ENCODE results near the gene GATA3.

The GATA3 gene

DNA sequence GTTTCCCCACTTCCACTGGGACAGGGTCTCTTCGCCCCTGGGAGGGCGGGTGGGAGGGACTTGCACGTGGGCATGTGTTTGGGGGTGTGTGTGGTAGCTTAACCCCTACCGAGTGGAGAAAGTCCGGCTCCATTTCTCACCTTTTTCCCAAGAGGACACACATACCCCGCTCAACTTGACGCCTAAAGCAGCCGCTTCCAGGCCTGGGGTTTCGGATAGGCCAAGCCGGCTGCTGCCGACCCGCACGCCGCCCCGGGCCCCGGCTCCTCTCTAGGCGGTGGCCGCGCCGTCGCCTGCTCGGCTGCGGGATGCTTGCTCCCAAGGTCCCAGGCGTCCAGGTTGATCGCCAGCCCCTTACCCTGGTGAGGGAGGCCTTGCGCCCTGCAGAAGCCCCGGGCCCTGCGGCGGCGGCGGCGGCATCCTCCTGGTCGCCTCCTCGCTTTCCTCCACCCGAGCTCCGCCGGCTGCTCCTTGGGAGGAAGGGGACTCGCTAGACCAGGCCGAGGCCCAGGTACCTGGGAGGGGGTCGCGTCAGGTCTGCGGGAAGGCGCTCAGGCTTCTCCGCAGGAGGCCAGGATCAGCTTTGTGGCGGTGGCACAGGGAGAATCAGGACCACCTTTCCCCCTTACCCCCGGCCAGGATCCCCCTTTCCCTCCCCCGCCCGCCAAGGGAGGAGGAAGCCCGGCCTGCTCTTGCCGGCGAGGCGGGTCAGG, 3.2 kb upstream of the GATA3 start:
- DNase-seq: no peak

DNA sequence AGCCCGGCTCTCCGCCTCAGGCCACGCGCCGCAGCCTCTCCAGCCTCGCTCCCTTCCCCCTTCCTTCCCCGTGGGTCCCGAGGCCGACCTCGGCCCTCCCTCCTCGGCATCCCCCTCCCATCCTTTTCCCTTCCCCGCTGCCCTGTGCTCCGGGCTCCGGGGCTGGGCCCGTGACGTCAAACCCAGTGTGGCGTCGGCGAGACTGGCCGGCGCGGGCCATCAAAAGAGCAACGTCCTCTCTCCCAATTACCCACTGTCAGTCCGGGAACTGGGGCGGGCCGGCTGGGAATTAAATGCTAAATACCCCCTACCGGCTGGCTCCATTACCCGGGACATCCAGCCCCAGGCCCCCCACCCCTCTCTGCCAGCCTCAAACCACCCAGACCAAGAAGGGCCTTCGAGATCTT, 2.6 kb upstream of the GATA3 start:
- no peak for DNase-seq

DNA sequence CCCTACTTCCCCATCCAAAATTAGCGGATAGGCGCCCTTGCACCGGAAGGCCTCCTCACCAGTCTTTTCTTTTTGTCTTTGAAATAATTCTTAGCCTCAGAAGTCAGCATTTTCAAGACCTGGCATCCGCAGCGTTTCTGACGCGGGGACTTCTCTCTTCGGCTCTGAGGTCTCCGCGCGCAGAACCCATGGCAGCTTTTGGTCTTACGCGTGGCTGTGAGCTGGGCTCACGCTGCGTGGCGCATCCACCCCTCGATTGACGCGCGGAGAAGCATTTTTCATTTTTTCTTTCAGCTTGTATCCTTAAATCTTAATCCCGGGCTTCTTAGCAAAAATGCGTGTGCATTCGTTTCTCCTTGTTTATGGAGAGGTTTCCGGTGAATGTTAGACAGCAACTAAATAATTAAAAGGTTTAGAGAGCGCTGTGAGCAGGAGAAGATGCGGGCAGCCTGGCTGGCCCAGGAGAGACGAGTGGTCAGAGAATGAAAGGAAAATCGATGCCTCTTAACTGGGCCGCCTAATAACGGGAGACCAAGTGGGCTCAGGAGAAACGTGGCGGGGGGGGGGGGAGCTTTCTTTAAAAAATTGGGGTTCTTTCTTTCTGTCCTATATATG, 2.0 kb upstream of the GATA3 start:
- no peak for DNase-seq

DNA sequence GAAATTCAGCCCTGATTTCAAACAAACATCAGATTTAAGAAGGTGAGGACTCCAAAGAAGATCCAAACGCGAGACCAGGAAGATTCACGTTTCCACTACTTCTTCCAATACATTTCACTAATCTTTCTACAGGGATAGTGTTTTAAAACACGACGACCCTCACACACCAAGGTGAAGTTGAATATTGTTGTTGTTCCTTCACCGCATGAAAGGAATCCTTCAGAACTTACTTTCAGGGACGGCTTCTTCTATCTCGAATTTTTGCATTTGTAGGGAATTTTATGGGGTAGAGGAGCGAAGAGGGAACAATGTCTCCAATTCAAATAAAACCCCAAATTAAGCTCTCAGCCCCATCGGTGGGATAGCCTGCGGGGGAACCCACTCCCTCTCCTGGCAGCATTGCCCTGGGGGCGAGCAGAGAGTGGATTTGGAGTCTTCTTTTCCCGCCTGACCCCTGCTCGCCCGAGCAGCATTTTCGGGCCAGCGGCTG, 1.5 kb upstream of the GATA3 start:
- DNase-seq: no peak

DNA sequence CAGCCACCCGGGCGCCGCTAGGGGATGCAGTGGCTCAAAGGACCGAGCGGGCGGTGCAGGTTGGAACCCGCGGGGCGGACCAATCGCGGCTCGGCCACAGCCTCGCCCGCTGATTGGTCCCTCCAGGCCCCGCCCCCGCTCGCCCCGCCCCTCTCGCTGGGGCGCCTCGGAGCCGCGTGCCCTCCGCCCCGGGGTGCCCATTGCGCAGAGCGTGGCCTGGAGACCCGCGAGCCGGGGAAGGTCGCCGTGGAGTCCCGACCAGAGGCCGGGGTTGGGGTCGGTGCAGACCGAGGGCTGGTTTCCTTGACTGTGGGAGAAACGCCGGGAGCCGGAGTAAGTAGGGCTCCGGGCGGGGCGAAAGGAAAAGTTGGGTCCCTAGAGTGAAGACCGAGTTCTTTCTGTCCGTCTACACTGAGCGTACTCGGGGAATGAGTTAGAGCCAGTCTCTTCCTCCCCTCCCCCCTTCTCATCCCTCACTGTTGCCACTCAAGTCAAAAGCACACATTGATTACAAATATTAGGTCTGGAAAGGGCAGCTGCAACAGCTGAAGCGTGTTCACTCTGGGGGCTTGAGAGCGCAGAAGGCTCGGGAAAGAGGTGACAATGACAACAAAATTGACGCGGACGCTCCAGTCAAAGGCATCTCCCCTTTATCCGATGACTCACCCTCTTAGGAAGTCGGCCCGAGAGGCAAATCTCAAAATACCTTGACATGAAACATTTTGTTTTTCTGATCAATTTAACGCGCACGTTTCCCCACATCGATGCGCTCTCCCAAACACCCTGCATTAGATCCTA, 843 bp upstream of the GATA3 start:
- peak; percentile 79 for DNase-seq

DNA sequence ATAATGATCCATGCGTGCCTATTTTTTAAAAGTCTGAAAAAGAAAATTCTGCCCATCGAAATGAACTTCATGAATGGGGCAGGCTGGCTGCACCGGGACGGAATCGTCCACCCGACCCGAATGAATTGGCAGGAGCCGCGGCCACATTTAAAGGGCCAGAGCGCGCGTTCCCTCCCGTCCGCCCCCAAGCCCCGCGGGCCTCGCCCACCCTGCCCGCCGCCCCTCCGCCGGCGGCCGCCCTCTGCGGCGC, 319 bp upstream of the GATA3 start:
- no peak for DNase-seq

DNA sequence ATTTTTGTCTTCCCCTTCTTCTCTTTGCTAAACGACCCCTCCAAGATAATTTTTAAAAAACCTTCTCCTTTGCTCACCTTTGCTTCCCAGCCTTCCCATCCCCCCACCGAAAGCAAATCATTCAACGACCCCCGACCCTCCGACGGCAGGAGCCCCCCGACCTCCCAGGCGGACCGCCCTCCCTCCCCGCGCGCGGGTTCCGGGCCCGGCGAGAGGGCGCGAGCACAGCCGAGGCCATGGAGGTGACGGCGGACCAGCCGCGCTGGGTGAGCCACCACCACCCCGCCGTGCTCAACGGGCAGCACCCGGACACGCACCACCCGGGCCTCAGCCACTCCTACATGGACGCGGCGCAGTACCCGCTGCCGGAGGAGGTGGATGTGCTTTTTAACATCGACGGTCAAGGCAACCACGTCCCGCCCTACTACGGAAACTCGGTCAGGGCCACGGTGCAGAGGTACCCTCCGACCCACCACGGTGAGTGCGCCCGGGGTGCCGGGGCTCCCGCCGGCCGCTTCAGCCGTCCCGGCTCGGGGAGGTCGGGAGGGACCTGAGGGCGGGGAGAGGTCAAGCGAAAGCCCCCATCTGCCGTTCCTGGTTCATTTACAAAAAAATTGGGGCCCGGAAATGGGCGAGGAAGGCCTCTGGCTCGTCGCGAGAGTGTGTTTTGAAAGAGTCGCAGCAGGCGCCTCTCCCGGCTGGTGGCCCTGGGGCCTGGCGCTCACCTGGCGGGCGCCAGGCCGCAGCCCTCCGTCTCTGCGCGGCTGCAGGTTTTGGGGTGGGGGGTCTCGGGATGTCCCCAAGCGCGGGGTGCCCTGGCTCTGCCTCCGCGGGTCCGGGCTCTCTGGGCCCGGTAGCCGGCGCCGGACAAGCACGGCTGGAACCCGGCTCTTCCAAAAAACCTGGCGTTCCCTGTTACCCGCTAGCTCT, 1.2 kb downstream of the GATA3 start:
- DNase-seq: no peak

DNA sequence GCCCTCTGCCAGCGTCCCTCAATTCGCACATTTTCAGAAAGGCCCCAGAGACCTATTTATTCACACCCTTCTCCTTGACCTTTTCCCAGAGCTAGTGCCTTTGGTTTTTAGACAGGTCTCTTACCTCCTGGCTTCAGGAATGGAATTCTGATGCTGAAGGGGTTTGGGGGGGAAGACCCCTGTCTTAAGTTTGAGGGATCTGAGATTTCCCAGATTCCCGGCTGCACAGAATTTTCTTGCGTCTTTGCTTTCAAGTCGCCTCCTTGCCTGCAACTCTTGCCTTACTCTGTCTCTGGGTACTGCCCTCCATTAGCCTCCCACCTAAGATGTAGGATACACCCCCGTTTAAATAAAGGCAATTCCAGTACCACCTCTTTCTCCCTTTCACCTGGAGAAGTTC, 1.9 kb downstream of the GATA3 start:
- no peak for DNase-seq

DNA sequence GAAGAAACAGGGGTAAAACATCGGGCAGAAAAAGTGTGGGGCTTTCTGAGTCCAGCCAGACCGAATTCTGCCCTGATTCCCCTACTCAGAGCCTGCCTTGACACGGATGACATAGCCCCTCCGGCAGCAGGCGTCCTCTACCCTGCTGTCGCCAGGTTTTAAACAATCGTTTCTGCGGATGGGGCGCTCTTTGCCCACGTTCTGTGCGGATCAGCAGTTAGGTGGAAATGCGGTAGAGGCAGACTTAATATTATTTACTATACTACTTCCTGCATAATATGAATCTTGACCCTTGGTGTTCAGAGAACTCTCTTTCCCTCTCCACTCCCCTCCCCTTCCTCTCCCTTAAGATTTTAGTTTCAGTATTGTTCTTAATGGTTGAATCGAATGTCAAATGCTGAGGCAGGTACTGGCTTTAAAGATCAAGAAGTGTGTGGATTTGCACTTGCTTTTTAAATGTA, 2.4 kb downstream of the GATA3 start:
- no peak for DNase-seq

DNA sequence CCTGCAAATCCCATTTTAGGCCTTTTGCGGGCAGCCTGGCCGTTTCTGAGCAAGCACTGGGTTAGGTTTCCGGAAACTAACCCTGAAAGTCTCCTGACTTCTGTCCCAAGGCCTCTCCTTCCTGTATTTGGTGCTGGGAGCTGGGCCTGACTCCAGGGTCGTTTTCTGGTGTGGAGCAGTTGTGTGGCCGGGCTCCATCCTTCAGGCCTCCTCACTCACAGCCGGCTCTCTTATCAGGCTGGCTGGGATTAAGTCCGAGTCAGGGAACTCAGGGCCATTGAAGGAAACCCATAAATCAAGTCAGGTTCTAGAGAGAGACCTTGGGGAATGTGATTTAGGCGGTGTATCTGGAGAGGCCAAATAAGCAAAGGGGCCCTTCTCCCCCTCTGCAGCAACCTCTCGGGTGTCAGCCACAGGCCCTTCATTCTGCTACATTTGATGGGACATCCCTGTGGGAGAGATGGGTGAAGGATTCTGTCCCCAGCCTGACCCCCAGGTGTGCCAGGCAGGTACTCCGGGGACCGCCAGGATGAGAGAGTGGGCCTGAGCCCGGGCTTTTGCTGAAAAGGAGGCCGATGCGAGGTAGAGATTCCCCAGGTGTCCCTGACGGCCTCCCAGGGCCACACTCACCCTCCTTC, 3.3 kb downstream of the GATA3 start:
- no peak for DNase-seq

DNA sequence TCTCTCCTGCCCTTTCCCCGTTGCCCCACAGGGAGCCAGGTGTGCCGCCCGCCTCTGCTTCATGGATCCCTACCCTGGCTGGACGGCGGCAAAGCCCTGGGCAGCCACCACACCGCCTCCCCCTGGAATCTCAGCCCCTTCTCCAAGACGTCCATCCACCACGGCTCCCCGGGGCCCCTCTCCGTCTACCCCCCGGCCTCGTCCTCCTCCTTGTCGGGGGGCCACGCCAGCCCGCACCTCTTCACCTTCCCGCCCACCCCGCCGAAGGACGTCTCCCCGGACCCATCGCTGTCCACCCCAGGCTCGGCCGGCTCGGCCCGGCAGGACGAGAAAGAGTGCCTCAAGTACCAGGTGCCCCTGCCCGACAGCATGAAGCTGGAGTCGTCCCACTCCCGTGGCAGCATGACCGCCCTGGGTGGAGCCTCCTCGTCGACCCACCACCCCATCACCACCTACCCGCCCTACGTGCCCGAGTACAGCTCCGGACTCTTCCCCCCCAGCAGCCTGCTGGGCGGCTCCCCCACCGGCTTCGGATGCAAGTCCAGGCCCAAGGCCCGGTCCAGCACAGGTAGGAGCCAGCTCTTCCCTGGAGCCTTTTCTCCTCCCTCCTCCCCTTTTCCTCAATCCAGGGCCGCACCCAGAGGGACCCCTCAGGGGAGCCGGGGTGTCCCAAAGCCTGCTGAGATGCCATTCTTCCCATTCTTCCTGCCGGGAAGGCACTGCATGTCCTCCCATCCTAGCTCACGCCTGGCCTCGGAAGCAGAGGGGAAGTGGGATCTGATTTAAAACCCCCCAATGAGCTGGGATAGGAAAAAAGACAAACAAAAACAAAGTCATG, 4.0 kb downstream of the GATA3 start:
- no peak for DNase-seq

DNA sequence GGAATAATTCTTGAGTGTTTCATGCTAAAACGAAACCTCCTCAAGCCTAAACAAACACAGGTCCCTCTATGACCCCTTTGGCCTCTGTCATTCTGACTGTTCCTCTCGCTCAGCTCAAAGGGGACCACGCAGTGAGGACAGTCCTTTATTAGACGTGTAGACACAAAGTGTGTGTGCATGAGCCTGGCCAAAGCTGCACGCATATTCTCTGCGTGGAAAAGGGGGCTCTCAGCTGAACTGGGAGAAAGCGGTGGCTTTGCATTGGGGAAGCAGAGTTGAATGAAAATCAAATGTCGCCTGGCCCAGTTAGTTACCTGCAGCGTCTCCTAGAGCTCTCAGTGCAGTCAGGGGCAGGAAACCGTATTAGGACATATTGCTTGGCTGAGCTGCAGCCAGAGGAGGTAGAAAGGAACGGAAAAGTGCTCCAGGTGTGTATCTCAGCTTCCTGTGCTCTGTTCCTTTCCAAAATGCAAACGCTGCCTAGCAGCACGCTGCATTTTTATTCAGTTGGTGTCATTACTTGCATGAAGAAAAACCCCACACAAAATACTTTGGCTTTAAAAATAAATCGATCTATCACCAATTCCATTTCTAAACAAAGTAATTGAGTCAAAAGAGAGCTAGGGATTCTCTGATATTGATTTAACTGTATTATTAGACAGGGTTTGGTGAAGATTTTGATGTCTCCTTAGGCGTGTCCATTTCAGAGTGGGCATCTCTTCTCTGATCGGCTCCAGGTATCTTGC, 4.9 kb downstream of the GATA3 start:
- no peak for DNase-seq

DNA sequence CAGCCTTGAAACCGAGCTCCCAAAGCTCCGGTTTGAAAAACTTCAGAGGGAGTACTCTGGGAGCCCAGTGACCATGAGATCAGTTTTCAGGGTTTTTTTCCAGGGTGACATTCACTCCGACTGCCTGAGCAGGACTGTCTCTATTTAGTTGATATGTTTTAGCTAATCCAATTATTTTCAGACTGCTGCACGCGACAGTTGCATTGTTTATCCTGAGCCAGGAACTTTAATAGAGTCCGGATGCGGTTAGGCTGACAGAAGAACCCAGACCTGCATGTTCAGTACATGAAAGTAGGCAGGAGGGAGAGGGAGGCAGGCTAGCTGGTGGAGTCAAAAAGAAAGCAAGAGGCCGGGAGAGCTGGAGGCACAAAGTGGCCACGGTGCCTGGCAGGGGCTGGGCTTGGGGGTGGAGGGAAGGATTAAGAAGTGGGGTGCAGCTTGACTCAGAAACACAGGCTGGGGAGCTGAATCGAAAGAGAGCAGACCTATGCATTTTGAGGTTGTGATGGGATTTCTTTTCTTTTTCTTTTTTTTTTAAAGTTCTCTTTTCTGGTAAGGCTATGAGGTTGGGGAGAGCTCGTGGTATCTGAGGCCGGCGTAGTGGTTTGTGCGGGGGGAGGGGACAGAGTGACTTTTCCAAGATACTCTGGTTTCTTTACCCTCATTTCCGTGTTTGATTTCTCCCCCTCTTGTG, 5.7 kb downstream of the GATA3 start:
- DNase-seq: peak; percentile 59

DNA sequence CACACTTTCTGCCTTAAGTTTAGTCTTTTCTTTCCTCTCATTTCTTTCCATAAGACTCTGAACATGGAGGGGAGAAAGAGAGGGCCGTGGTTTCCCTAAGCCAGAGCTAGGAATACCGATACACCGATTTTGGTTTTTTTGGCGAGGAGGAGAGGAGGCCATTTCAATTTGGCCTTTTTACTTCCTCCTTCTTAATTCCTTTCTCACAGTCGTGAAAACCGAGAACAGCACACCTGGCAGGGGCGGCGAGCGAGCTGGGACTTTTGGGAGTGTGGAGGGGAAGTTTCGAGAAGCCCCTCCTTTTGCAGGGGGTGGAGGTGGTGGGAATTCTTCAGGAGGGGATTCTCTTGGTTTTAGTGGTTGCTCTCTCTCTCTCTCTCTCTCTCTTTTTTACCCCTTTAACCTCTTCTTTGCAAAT, 6.2 kb downstream of the GATA3 start:
- no peak for DNase-seq

DNA sequence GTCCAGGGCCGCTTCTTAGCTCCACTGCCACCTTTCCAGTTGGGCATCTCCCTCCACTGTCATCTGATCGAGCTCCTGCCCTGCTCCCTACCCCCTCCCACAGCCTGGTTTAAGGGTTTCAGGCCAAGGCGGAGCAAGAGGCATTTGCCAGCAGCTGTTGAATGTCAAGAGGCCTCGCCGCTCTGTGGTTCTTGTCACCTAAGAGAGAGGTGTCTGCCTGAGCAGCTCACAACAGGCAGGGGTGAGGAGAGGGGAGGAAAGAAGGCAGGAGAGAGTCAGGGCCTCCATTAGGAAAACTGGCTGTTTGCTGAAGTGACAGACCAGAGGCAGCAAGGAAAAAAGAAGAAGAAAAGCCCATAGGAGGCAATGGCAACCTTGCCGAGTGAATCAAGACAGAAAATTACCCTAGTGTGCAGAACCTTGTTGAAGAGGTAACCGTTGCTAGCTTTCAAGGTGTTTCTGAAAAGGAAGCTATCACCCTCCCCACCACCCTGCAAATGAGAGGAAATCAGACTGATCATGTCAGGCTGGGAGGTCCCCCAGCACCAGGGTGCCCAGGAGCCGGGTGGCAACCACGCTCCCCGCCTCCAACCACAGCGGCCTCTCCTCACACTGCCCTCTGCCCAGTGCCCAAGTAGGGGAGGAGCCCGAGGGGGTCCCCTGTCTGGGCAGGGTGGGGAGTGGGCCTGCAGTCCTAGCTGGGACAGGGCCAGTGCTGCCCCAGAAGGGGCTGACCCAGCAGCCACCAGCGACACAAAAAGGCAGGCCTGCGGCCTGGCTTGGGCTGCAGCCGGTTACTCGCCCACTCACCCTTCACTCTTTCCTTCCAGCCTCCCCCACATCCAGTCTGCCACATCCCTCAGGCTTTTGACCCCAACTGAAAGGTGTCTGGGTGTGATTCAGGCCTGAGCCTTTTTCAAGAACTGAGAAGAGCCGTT, 7.1 kb downstream of the GATA3 start:
- DNase-seq: no peak

DNA sequence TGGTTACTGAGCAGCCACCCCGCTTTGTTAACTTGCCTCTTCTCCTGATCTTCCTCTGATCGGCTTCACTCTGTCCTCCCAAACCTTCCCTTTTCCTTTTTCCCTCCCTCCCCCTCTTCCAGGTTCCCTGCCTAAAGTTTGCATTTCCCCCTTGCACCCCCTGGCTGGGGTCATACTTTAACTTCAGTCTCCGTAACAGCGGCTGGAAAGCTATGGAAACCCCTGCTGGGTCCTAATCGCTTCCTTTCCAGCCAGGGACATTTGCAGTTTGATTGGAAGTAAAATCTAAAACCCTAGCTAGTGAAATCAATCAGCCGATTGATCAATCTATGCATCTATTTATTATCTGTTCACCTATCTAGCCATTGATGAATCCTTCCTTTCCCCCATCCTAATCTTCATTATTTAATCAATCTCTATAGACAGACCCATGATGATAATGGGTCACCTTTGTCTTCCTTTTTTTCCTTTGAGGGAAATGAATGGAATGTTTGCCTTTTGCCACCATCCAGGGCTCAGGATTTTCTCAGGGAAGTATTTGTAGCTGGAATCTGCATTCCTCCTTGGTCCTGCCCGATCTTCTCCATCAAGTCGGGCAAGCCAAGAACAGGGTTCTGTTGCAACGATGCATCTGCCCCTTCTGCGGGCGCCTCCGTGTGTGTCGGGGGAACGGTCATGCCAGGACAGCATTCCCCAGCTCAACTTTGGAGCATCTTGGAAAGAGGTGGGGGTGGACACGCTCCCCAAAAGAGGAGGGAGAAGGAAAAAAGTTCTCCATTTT, 8.8 kb downstream of the GATA3 start:
- no peak for DNase-seq

DNA sequence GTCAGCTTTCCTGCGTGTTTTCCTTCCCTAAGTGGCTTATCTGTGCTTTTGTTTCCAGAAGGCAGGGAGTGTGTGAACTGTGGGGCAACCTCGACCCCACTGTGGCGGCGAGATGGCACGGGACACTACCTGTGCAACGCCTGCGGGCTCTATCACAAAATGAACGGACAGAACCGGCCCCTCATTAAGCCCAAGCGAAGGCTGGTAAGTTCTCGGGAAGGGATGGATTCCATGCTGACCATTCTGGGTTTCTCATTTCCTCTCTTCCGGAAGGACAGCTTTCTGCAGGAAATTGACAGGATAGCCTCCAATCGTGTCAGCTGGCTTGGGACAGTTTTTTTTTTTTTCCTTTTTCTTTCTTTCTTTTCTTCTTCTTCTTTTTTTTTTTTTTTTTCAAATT, 9.4 kb downstream of the GATA3 start:
- no peak for DNase-seq

DNA sequence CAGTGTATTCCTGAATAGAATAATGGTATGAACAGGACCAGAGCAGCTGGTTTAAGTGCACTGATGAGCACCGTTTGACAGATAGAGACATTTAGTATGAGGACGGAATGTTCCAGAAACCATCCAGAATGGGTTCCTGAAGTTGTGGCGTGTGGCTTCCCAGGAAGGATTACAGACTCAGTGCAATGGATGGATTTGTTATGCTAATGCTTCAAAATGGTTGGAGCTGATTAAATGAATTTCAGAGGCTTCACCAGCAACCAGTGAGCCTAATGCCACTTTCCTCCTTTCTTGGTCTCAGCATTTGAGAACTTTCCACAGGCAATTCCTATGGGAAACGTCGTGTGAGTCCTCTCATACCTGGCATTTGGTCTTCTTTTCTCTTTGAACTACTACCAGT, 9.9 kb downstream of the GATA3 start:
- DNase-seq: no peak
